HEK293 (cell line): ENCODE data around the gene ITGAL.

Source experiments
- CTCF ChIA-PET: fragments of 350-600 bp; formaldehyde crosslinking; extraction: SDS; loops from one replicate; lab custom pipeline; 2021; ENCODE audit warnings: antibody characterized with exemption; lab: Yijun Ruan, JAX
- POLR2A ChIA-PET: fragments of 300-600 bp; formaldehyde crosslinking; extraction: SDS; loops from one replicate; lab custom pipeline; 2020; ENCODE audit warnings: antibody characterized with exemption, inconsistent platforms; lab: Yijun Ruan, JAX
- H3K27ac ChIP-seq: fragments of 200-500 bp; sonication (Bioruptor generic); 2 replicates; pipeline ENCODE4 v1.5.1; 2014; ENCODE audit warnings: low read depth, low read length, control low read depth, inconsistent platforms; ENCODE audit errors: extremely low read depth
- H3K36me3 ChIP-seq, 2 experiments: fragments of 200-500 bp in 1 of 2; sonication (Bioruptor generic) in 1 of 2; 1 replicate in 1 of 2; 2 replicates in 1 of 2; pipeline ENCODE4 v1.5.1; 2014 to 2017; ENCODE audit warnings: inconsistent platforms in 2 of 2, low read length in 2 of 2; ENCODE audit not compliant: control insufficient read depth in 2 of 2, insufficient read depth in 1 of 2
- H3K4me1 ChIP-seq: fragments of 200-500 bp; sonication (Bioruptor generic); 2 replicates; pipeline ENCODE4 v1.5.1; 2014; ENCODE audit warnings: mild to moderate bottlenecking, low read length, inconsistent platforms; ENCODE audit not compliant: control insufficient read depth, insufficient read depth
- H3K4me3 ChIP-seq: 2 replicates; pipeline ENCODE4 v1.5.1; 2011; ENCODE audit warnings: low read depth, mild to moderate bottlenecking, control low read depth, low read length, moderate library complexity
- H3K9me3 ChIP-seq: fragments of 200-500 bp; sonication (Bioruptor generic); 2 replicates; pipeline ENCODE4 v1.5.1; 2014; ENCODE audit warnings: low read depth, low read length, inconsistent platforms; ENCODE audit not compliant: control insufficient read depth, insufficient read depth
- KLF10 ChIP-seq: fragments of 450-650 bp; IDR thresholded peaks from 2 replicates; pipeline ENCODE4 v1.5.1; 2018; ENCODE audit warnings: missing biosample characterization, mild to moderate bottlenecking, missing genetic modification characterization
- PATZ1 ChIP-seq: fragments of 450-650 bp; formaldehyde crosslinking; IDR thresholded peaks from 2 replicates; pipeline ENCODE4 v1.5.1; 2016; ENCODE audit warnings: missing biosample characterization, missing genetic modification characterization
- SCRT2 ChIP-seq: fragments of 450-650 bp; formaldehyde crosslinking; IDR thresholded peaks from 2 replicates; pipeline ENCODE4 v1.5.1; 2016; ENCODE audit warnings: missing biosample characterization, missing genetic modification characterization
- TRIM28 ChIP-seq: IDR thresholded peaks from 2 replicates; pipeline ENCODE4 v1.6.1; 2011; ENCODE audit warnings: low read length, control low read depth, borderline replicate concordance
- WT1 ChIP-seq: fragments of 450-650 bp; formaldehyde crosslinking; IDR thresholded peaks from 2 replicates; pipeline ENCODE4 v1.5.1; 2016; ENCODE audit warnings: missing biosample characterization, missing genetic modification characterization
- ZBTB20 ChIP-seq: fragments of 450-650 bp; formaldehyde crosslinking; IDR thresholded peaks from 2 replicates; pipeline ENCODE4 v1.5.1; 2016; ENCODE audit warnings: missing biosample characterization, missing genetic modification characterization
- ZBTB44 ChIP-seq: fragments of 450-650 bp; IDR thresholded peaks from 2 replicates; pipeline ENCODE4 v1.5.1; 2018; ENCODE audit warnings: missing biosample characterization, mild to moderate bottlenecking, missing genetic modification characterization
- ZIC2 ChIP-seq: fragments of 450-650 bp; formaldehyde crosslinking; IDR thresholded peaks from 2 replicates; pipeline ENCODE4 v1.5.1; 2016; ENCODE audit warnings: missing biosample characterization, missing genetic modification characterization
- ZNF157 ChIP-seq: fragments of 450-650 bp; formaldehyde crosslinking; IDR thresholded peaks from 2 replicates; pipeline ENCODE4 v1.5.1; 2016; ENCODE audit warnings: missing biosample characterization, missing genetic modification characterization
- ZNF2 ChIP-seq: fragments of 450-650 bp; formaldehyde crosslinking; IDR thresholded peaks from 2 replicates; pipeline ENCODE4 v1.5.1; 2016; ENCODE audit warnings: missing biosample characterization, missing genetic modification characterization
- ZNF366 ChIP-seq: fragments of 450-650 bp; formaldehyde crosslinking; conservative IDR thresholded peaks from 2 replicates; pipeline ENCODE4 v1.5.1; 2016; ENCODE audit warnings: missing biosample characterization, missing genetic modification characterization
- ZNF416 ChIP-seq: fragments of 450-650 bp; formaldehyde crosslinking; IDR thresholded peaks from 2 replicates; pipeline ENCODE4 v1.5.1; 2016; ENCODE audit warnings: missing biosample characterization, missing genetic modification characterization
- ZNF423 ChIP-seq: fragments of 450-650 bp; formaldehyde crosslinking; IDR thresholded peaks from 2 replicates; pipeline ENCODE4 v1.5.1; 2016; ENCODE audit warnings: missing biosample characterization, missing genetic modification characterization
- ZNF561 ChIP-seq: fragments of 450-650 bp; IDR thresholded peaks from 2 replicates; pipeline ENCODE4 v1.5.1; 2018; ENCODE audit warnings: missing biosample characterization, missing genetic modification characterization, borderline replicate concordance
- ZNF600 ChIP-seq: fragments of 450-650 bp; formaldehyde crosslinking; IDR thresholded peaks from 2 replicates; pipeline ENCODE4 v1.5.1; 2016; ENCODE audit warnings: missing biosample characterization, missing genetic modification characterization
- ZNF658 ChIP-seq: fragments of 450-650 bp; formaldehyde crosslinking; IDR thresholded peaks from 2 replicates; pipeline ENCODE4; 2016; ENCODE audit warnings: missing biosample characterization, missing genetic modification characterization
- TF ChIP-seq, protein P1 (sequence below): fragments of 450-650 bp; formaldehyde crosslinking; optimal IDR thresholded peaks from 2 replicates; pipeline ENCODE3; 2016; ENCODE audit warnings: missing biosample characterization, mild to moderate bottlenecking, missing genetic modification characterization
- TF ChIP-seq, protein P2 (sequence below): fragments of 450-650 bp; formaldehyde crosslinking; IDR thresholded peaks from 2 replicates; pipeline ENCODE4 v1.5.1; 2016; ENCODE audit warnings: missing biosample characterization, missing genetic modification characterization, low read depth
- TF ChIP-seq, protein P3 (sequence below): fragments of 450-650 bp; formaldehyde crosslinking; IDR thresholded peaks from 2 replicates; pipeline ENCODE4 v1.5.1; 2016; ENCODE audit warnings: missing biosample characterization, missing genetic modification characterization, borderline replicate concordance
- TF ChIP-seq, protein P4 (sequence below): fragments of 450-650 bp; formaldehyde crosslinking; conservative IDR thresholded peaks from 2 replicates; pipeline ENCODE4 v1.5.1; 2016; ENCODE audit warnings: low read depth, missing biosample characterization, missing genetic modification characterization

Gene ITGAL

DNA sequence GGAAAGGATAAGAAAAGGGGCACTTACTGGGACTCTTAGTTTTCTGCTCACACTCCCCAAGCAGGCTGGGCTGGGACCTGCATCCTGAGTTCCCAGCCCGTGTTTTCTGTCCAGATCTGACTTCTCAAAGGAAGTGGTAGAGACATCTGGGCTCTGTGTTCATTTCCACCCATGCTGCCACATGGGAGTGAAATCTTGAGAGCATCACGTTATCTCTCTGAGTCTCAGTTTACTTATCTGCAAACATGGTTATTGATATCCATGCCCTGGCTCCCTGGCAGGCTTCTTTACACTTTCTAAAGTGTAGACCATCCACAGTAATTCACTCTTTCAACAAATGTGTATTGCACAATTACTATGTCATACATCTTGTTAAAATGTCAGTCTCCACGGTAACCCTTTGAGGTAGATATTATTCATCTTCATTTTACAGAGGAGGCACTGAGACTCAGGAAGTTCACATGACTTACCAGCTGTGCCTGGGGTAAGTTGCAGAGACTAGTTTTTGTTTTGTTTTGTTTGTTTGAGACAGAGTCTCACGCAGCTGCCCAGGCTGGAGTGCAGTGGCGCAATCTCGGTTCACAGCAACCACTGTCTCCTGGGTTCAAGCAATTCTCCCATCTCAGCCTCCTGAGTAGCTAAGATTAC, 95.6 kb downstream of the ITGAL start:
- Histone ChIP-seq H3K4me3 (no peak overlapping the region), H3K4me1 (peaks cover 2% of the 10 kb centered on the region; the same call in 1 of the 2 replicates), H3K36me3 (no peaks in the 10 kb centered on the region), H3K27ac (no peak overlapping the region), H3K9me3 (no peaks in the 10 kb centered on the region)
- ChIA-PET CTCF (interaction anchor here (0.7 to 1.5 kb wide), 3 partner anchors 10 to 47 kb away, joined by 3 to 4 read pairs (median 4); partner anchors contain the start of genes ZNF747 and ZNF764), POLR2A (interaction anchor here (0.5 to 1.3 kb wide), 7 partner anchors 10 to 1596 kb away, joined by 4 to 11 read pairs (median 5); partner anchors contain the start of genes ZNF747 and ZNF764)
- TF ChIP-seq ZIC2: peak; percentile 95
- peak; percentile 82 for TF ChIP-seq ZBTB20 (tag by site-specific recombination)
- TF ChIP-seq ZNF157 (tag by site-specific recombination): no peak
- TF ChIP-seq PATZ1 (tag by site-specific recombination): peak; percentile 60
- TF ChIP-seq, protein P1, sequence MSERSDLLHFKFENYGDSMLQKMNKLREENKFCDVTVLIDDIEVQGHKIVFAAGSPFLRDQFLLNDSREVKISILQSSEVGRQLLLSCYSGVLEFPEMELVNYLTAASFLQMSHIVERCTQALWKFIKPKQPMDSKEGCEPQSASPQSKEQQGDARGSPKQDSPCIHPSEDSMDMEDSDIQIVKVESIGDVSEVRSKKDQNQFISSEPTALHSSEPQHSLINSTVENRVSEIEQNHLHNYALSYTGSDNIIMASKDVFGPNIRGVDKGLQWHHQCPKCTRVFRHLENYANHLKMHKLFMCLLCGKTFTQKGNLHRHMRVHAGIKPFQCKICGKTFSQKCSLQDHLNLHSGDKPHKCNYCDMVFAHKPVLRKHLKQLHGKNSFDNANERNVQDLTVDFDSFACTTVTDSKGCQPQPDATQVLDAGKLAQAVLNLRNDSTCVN (tag by site-specific recombination): peak; percentile 0
- TF ChIP-seq ZNF416 (tag by site-specific recombination): no peak
- peak; percentile 82 for TF ChIP-seq ZNF366 (tag by site-specific recombination)
- TF ChIP-seq TRIM28: peak; percentile 71; the same call in 1 of the 2 replicates
- TF ChIP-seq ZBTB44 (tag by site-specific recombination): peak; percentile 35; the same call in 1 of the 2 replicates
- TF ChIP-seq ZNF423 (tag by site-specific recombination): no peak
- TF ChIP-seq ZNF600 (tag by site-specific recombination): peak; percentile 60
- TF ChIP-seq, protein P2, sequence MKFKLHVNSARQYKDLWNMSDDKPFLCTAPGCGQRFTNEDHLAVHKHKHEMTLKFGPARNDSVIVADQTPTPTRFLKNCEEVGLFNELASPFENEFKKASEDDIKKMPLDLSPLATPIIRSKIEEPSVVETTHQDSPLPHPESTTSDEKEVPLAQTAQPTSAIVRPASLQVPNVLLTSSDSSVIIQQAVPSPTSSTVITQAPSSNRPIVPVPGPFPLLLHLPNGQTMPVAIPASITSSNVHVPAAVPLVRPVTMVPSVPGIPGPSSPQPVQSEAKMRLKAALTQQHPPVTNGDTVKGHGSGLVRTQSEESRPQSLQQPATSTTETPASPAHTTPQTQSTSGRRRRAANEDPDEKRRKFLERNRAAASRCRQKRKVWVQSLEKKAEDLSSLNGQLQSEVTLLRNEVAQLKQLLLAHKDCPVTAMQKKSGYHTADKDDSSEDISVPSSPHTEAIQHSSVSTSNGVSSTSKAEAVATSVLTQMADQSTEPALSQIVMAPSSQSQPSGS: peak; percentile 74
- peak; percentile 75 for TF ChIP-seq ZNF561 (tag by site-specific recombination)
- peak; percentile 81 for TF ChIP-seq ZNF2 (tag by site-specific recombination)
- peak; percentile 86 for TF ChIP-seq SCRT2 (tag by site-specific recombination)
- TF ChIP-seq KLF10 (tag by site-specific recombination): peak; percentile 78; the same call in 1 of the 2 replicates
- no peak for TF ChIP-seq ZNF658 (tag by site-specific recombination)
- peak; percentile 40; the same call in 1 of the 2 replicates for TF ChIP-seq WT1 (tag by site-specific recombination)
- TF ChIP-seq, protein P3, sequence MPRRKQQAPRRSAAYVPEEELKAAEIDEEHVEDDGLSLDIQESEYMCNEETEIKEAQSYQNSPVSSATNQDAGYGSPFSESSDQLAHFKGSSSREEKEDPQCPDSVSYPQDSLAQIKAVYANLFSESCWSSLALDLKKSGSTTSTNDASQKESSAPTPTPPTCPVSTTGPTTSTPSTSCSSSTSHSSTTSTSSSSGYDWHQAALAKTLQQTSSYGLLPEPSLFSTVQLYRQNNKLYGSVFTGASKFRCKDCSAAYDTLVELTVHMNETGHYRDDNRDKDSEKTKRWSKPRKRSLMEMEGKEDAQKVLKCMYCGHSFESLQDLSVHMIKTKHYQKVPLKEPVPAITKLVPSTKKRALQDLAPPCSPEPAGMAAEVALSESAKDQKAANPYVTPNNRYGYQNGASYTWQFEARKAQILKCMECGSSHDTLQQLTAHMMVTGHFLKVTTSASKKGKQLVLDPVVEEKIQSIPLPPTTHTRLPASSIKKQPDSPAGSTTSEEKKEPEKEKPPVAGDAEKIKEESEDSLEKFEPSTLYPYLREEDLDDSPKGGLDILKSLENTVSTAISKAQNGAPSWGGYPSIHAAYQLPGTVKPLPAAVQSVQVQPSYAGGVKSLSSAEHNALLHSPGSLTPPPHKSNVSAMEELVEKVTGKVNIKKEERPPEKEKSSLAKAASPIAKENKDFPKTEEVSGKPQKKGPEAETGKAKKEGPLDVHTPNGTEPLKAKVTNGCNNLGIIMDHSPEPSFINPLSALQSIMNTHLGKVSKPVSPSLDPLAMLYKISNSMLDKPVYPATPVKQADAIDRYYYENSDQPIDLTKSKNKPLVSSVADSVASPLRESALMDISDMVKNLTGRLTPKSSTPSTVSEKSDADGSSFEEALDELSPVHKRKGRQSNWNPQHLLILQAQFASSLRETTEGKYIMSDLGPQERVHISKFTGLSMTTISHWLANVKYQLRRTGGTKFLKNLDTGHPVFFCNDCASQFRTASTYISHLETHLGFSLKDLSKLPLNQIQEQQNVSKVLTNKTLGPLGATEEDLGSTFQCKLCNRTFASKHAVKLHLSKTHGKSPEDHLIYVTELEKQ (tag by site-specific recombination): peak; percentile 88; the same call in 1 of the 2 replicates
- TF ChIP-seq, protein P4, sequence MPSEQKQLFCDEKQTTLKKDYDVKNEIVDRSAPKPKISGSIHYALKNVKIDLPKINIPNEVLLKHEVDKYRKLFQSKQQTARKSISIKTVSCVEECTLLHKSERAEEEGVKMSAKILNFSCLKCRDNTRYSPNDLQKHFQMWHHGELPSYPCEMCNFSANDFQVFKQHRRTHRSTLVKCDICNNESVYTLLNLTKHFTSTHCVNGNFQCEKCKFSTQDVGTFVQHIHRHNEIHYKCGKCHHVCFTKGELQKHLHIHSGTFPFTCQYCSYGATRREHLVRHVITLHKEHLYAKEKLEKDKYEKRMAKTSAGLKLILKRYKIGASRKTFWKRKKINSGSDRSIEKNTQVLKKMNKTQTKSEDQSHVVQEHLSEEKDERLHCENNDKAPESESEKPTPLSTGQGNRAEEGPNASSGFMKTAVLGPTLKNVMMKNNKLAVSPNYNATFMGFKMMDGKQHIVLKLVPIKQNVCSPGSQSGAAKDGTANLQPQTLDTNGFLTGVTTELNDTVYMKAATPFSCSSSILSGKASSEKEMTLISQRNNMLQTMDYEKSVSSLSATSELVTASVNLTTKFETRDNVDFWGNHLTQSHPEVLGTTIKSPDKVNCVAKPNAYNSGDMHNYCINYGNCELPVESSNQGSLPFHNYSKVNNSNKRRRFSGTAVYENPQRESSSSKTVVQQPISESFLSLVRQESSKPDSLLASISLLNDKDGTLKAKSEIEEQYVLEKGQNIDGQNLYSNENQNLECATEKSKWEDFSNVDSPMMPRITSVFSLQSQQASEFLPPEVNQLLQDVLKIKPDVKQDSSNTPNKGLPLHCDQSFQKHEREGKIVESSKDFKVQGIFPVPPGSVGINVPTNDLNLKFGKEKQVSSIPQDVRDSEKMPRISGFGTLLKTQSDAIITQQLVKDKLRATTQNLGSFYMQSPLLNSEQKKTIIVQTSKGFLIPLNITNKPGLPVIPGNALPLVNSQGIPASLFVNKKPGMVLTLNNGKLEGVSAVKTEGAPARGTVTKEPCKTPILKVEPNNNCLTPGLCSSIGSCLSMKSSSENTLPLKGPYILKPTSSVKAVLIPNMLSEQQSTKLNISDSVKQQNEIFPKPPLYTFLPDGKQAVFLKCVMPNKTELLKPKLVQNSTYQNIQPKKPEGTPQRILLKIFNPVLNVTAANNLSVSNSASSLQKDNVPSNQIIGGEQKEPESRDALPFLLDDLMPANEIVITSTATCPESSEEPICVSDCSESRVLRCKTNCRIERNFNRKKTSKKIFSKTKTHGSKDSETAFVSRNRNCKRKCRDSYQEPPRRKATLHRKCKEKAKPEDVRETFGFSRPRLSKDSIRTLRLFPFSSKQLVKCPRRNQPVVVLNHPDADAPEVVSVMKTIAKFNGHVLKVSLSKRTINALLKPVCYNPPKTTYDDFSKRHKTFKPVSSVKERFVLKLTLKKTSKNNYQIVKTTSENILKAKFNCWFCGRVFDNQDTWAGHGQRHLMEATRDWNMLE: 0 out of 2 replicates have a peak, but pooled peaks have one; percentile 21
